Lung (tissue), 12 donors: ENCODE data around the gene KIF26B. TPM values are rescaled to one million over a fixed set of nuclear protein-coding genes. Genes with fewer than 3 reads are reported as not detected.

ENCODE experiments used
- ATAC-seq: fragments of 200-7000 bp; cut with Tn5 transposase; one replicate; pipeline ENCODE4 v1.9.1; 2020; ENCODE audit warnings: moderate number of reproducible peaks; ENCODE audit not compliant: insufficient read depth, low FRiP score
- DNase-seq, 3 donors: peaks; one replicate each; pipeline ENCODE4 v3.0.0-alpha.2; 2013 to 2017
- H3K27ac ChIP-seq, 2 donors: one replicate each; pipeline ENCODE4 v1.5.1; 2013; ENCODE audit warnings: mild to moderate bottlenecking in 2 of 2, moderate library complexity in 2 of 2, control low read depth in 1 of 2, inconsistent platforms in 1 of 2, low read depth in 1 of 2, low read length in 1 of 2
- H3K27me3 ChIP-seq, 3 donors: one replicate each; pipeline ENCODE4 v1.5.1; 2013; ENCODE audit warnings: low read length in 2 of 3; ENCODE audit not compliant: control insufficient read depth in 3 of 3, insufficient read depth in 3 of 3
- H3K36me3 ChIP-seq, 4 donors: one replicate each; pipeline ENCODE4 v1.5.1; 2013; ENCODE audit warnings: low read length in 4 of 4, mild to moderate bottlenecking in 1 of 4, moderate library complexity in 1 of 4; ENCODE audit not compliant: control insufficient read depth in 4 of 4, insufficient read depth in 4 of 4
- H3K4me1 ChIP-seq, 5 donors: one replicate each; pipeline ENCODE4 v1.5.1; 2013; ENCODE audit warnings: low read length in 5 of 5, mild to moderate bottlenecking in 2 of 5, moderate library complexity in 1 of 5; ENCODE audit not compliant: control insufficient read depth in 5 of 5, insufficient read depth in 5 of 5
- H3K4me3 ChIP-seq: one replicate; pipeline ENCODE4 v1.5.1; 2013; ENCODE audit warnings: mild to moderate bottlenecking, control low read depth, moderate library complexity
- H3K9ac ChIP-seq, 2 donors: one replicate each; pipeline ENCODE4 v1.5.1; 2013; ENCODE audit warnings: low read length in 2 of 2, control low read depth in 1 of 2; ENCODE audit not compliant: insufficient read depth in 1 of 2
- H3K9me3 ChIP-seq, 4 donors: one replicate each; pipeline ENCODE4 v1.5.1; 2013; ENCODE audit warnings: low read length in 3 of 4, mild to moderate bottlenecking in 1 of 4, moderate library complexity in 1 of 4; ENCODE audit not compliant: control insufficient read depth in 4 of 4, insufficient read depth in 3 of 4
- WGBS, 2 donors: extraction: QIAGEN DNeasy Blood & Tissue Kit; methylation state at CpG; one replicate each; pipeline ENCODE4 v1.1.7; 2013; 5-methylcytosine and 5-hydroxymethylcytosine counted together
- polyA plus RNA-seq, 2 donors: library from polyadenylated mRNA; stranded (reverse); fragments of 200-250 nt; gene quantifications; one replicate each; pipeline ENCODE4 v1.2.1, GENCODE V29; 2013
- total RNA-seq, 2 donors: library from RNA; depleted of rRNA in 1 of 2; stranded (reverse); fragments of >200 nt in 1 of 2; gene quantifications; one replicate each; pipeline ENCODE4 v1.2.1, GENCODE V29; 2014 to 2021
- TF ChIP-seq, protein P1 (sequence below): IDR thresholded peaks from 2 replicates; pipeline ENCODE4 v1.5.1; 2012; ENCODE audit warnings: mild to moderate bottlenecking; ENCODE audit errors: control extremely low read depth, extremely low read depth
- donor health status: control.
- donor health status: control.
- donor health status: Bipolar disorder and iron deficiency.
- donor health status: healthy.
- donor health status: DM: yes; HTN: yes; CAD: no.

Gene KIF26B
- total and polyA plus RNA-seq, 4 donors, result 0.61 to 6.7 (median 2.2) TPM

GRCh38 chr1:245493029-245493428 is 338.2 kb downstream of the KIF26B start:
- DNase-seq, result no peak
- H3K27ac ChIP-seq, result no peak overlapping the region
- peaks cover 0 to 2% (median 0%) of the 10 kb centered on the region in 4 donors for H3K9me3 ChIP-seq
- no peaks in the 10 kb centered on the region for H3K4me1 ChIP-seq
- WGBS, 2 donors, result 70 to 73% methylated on average over 5 of the region's 5 CpGs
- H3K9ac ChIP-seq, result no peak overlapping the region
- ATAC-seq, result no peak
- no peak overlapping the region for H3K4me3 ChIP-seq
- H3K27me3 ChIP-seq, result no peaks in the 10 kb centered on the region
- H3K36me3 ChIP-seq, result no peaks in the 10 kb centered on the region
- TF ChIP-seq, protein P1, sequence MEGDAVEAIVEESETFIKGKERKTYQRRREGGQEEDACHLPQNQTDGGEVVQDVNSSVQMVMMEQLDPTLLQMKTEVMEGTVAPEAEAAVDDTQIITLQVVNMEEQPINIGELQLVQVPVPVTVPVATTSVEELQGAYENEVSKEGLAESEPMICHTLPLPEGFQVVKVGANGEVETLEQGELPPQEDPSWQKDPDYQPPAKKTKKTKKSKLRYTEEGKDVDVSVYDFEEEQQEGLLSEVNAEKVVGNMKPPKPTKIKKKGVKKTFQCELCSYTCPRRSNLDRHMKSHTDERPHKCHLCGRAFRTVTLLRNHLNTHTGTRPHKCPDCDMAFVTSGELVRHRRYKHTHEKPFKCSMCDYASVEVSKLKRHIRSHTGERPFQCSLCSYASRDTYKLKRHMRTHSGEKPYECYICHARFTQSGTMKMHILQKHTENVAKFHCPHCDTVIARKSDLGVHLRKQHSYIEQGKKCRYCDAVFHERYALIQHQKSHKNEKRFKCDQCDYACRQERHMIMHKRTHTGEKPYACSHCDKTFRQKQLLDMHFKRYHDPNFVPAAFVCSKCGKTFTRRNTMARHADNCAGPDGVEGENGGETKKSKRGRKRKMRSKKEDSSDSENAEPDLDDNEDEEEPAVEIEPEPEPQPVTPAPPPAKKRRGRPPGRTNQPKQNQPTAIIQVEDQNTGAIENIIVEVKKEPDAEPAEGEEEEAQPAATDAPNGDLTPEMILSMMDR, result no peak

DNA sequence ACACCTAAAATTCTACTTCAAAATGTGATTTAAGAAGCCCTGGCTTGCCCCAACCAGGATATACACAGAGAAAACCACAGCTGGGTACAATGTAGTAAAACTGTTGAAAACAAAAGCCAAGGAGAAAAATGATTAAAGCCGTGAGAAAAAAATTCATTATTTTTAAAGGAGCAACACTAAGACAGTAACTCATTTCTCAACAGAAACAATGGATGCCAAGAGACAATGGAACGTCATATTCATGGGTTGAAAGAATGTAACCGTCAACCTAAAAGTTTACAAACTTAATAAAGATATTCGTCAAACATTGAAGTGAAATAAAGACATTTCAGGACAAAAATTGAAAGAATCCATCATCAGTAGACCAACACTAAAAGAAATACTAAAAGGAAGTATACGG is 340.9 kb downstream of the KIF26B start:
- Histone ChIP-seq H3K4me3 (no peak overlapping the region), H3K36me3 (no peaks in the 10 kb centered on the region), H3K9ac (no peak overlapping the region), H3K9me3 (peaks cover 0 to 2% (median 0%) of the 10 kb centered on the region in 4 donors), H3K27me3 (no peaks in the 10 kb centered on the region), H3K4me1 (peaks cover 0 to 9% (median 4%) of the 10 kb centered on the region in 5 donors), H3K27ac (no peak overlapping the region)
- TF ChIP-seq, protein P1, result no peak
- 86 to 96% methylated on average over 5 of the region's 5 CpGs for WGBS, 2 donors
- DNase-seq (no peak), ATAC-seq (no peak)

GRCh38 chr1:245500546-245500945 is 345.8 kb downstream of the KIF26B start:
- peak; percentile 46 to 60 (median 51) for DNase-seq
- WGBS, 2 donors, result 44 to 57% methylated on average over 7 of the region's 7 CpGs
- ATAC-seq, result no peak

GRCh38 chr1:245501633-245502032 is 346.8 kb downstream of the KIF26B start:
- 74 to 85% methylated on average over 7 of the region's 7 CpGs for WGBS, 2 donors
- H3K27me3 ChIP-seq, result no peaks in the 10 kb centered on the region
- H3K4me3 ChIP-seq, result no peak overlapping the region
- no peak for DNase-seq
- H3K9me3 ChIP-seq, result no peaks in the 10 kb centered on the region
- H3K27ac ChIP-seq, result no peak overlapping the region
- TF ChIP-seq, protein P1, result no peak
- peaks cover 0 to 14% (median 4%) of the 10 kb centered on the region in 5 donors for H3K4me1 ChIP-seq
- ATAC-seq, result no peak
- no peak overlapping the region for H3K9ac ChIP-seq
- no peaks in the 10 kb centered on the region for H3K36me3 ChIP-seq

More at GRCh38 chr1:245500546-245500945, 345.8 kb downstream of the KIF26B start:
- TF ChIP-seq, protein P1, result no peak
- Histone ChIP-seq H3K36me3 (no peaks in the 10 kb centered on the region), H3K9me3 (no peaks in the 10 kb centered on the region), H3K27me3 (no peaks in the 10 kb centered on the region), H3K4me3 (no peak overlapping the region), H3K27ac (no peak overlapping the region), H3K9ac (no peak overlapping the region), H3K4me1 (peaks cover 0 to 14% (median 4%) of the 10 kb centered on the region in 5 donors)
